GM23248 (cell line): Measurements from ENCODE around the gene CREB5. TPM values are rescaled to one million over a fixed set of nuclear protein-coding genes. Genes with fewer than 3 reads are reported as not detected.

Experiments
- DNase-seq: peaks from one replicate; pipeline ENCODE4 v3.0.0-alpha.2; 2015
- H2AFZ ChIP-seq: fragments of 200-600 bp; sonication (generic); 2 replicates; pipeline ENCODE4 v1.6.1; 2016; ENCODE audit warnings: antibody characterized with exemption
- H3F3A ChIP-seq: fragments of 200-600 bp; sonication (generic); 2 replicates; pipeline ENCODE4 v1.6.1; 2016; ENCODE audit warnings: mild to moderate bottlenecking, antibody characterized with exemption, mixed run types; ENCODE audit not compliant: insufficient read depth
- H3K27ac ChIP-seq: fragments of 200-600 bp; sonication (generic); 2 replicates; pipeline ENCODE4 v1.5.1; 2016; ENCODE audit warnings: mild to moderate bottlenecking
- H3K27me3 ChIP-seq: fragments of 200-600 bp; sonication (generic); replicated peaks from 2 replicates; pipeline ENCODE4 v1.6.1; 2016; ENCODE audit warnings: mild to moderate bottlenecking; ENCODE audit not compliant: insufficient read depth
- H3K36me3 ChIP-seq: fragments of 200-600 bp; sonication (generic); 2 replicates; pipeline ENCODE4 v1.6.1; 2016; ENCODE audit warnings: low read depth, mild to moderate bottlenecking
- H3K4me1 ChIP-seq: fragments of 200-600 bp; sonication (generic); 2 replicates; pipeline ENCODE4 v1.6.1; 2016; ENCODE audit warnings: mild to moderate bottlenecking; ENCODE audit not compliant: insufficient read depth
- H3K4me2 ChIP-seq: fragments of 200-600 bp; sonication (generic); one replicate; pipeline ENCODE4 v1.6.1; 2016; ENCODE audit warnings: mild to moderate bottlenecking; ENCODE audit not compliant: unreplicated experiment
- H3K4me3 ChIP-seq: fragments of 200-600 bp; sonication (generic); 2 replicates; pipeline ENCODE4 v1.5.1; 2016; ENCODE audit warnings: mild to moderate bottlenecking
- H3K79me2 ChIP-seq: fragments of 200-600 bp; sonication (generic); 2 replicates; pipeline ENCODE4 v1.6.1; 2016; ENCODE audit warnings: mild to moderate bottlenecking; ENCODE audit not compliant: insufficient read depth
- H3K9ac ChIP-seq: fragments of 200-600 bp; sonication (generic); 2 replicates; pipeline ENCODE4 v1.6.1; 2016; ENCODE audit warnings: mild to moderate bottlenecking
- H3K9me2 ChIP-seq: fragments of 200-600 bp; sonication (generic); 2 replicates; pipeline ENCODE4 v1.6.1; 2016; ENCODE audit warnings: mixed run types, mild to moderate bottlenecking, moderate library complexity; ENCODE audit not compliant: insufficient read depth
- H3K9me3 ChIP-seq: fragments of 200-600 bp; sonication (generic); one replicate; pipeline ENCODE4 v1.6.1; 2017; ENCODE audit warnings: low read depth
- H4K20me1 ChIP-seq: fragments of 200-600 bp; sonication (generic); 2 replicates; pipeline ENCODE4 v1.6.0; 2016; ENCODE audit not compliant: insufficient read depth
- EZH2 ChIP-seq: fragments of 200-600 bp; sonication (generic); IDR thresholded peaks from 2 replicates; pipeline ENCODE4 v1.6.1; 2018; ENCODE audit warnings: antibody characterized with exemption, mild to moderate bottlenecking; ENCODE audit not compliant: insufficient read depth, poor library complexity, severe bottlenecking
- EZH2phosphoT487 ChIP-seq: fragments of 200-600 bp; sonication (generic); IDR thresholded peaks from 2 replicates; pipeline ENCODE4 v1.6.1; 2018; ENCODE audit warnings: antibody characterized with exemption, moderate library complexity, mild to moderate bottlenecking, low read depth; ENCODE audit not compliant: insufficient read depth
- WGBS, 2 experiments: methylation state at CpG; one replicate each; pipeline ENCODE4 v1.1.6; 2015 to 2017; ENCODE audit warnings: low lambda C conversion rate in 2 of 2, low coverage in 1 of 2; ENCODE audit errors: missing lambda C conversion rate in 2 of 2; 5-methylcytosine and 5-hydroxymethylcytosine counted together
- in situ Hi-C: fragments of 300-500 bp; cut with MboI; formaldehyde crosslinking; loops from 2 replicates; pipeline ENCODE4 v1.15.0; 2020
- polyA plus RNA-seq: library from polyadenylated mRNA; unstranded; fragments of >200 nt; fragmentation: Nextera tagmentation; extraction: Ambion mirVana; gene quantifications from 2 replicates; pipeline ENCODE4 v1.2.1, GENCODE V29; 2016
- total RNA-seq: library from RNA; depleted of rRNA; stranded (reverse); fragments of >200 nt; shearing (Covaris generic); gene quantifications from 2 replicates; pipeline ENCODE4 v1.2.3, GENCODE V29; 2014

Gene CREB5
- total and polyA plus RNA-seq, 2 experiments from 2014 or later = 13.6 to 19.2 TPM

DNA sequence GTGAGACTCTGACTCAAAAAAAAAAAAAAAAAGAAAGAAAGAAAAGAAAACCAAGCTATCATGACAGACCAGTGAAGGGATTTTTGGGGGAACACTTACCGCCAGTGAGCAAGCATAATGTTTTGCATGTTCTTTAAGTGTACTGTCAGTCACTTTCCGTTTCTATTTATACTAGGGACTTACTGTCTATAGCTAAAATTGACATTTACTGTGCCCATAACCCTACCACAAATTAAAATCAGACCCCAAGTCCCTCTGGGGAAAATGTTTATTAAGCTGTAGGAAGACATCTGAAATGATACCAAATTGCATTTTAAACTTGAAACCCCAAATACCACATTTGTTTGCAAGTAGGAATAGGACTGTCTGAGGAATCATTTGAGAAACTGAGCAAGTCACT is 293.0 kb downstream of the CREB5 start:
- TF ChIP-seq EZH2 = no peak
- no peak for TF ChIP-seq EZH2phosphoT487
- in situ Hi-C loops = no loop called here
- no peak overlapping the region for H3K27ac ChIP-seq
- no peaks in the 10 kb centered on the region for H3K36me3 ChIP-seq
- H3F3A ChIP-seq = peaks cover 34% of the 10 kb centered on the region
- no peaks in the 10 kb centered on the region for H4K20me1 ChIP-seq
- H3K4me3 ChIP-seq = no peak overlapping the region
- 81 to 91% methylated on average over 2 of the region's 2 CpGs for WGBS, 2 experiments
- no peak overlapping the region for H3K9ac ChIP-seq
- no peak overlapping the region for H3K4me2 ChIP-seq
- DNase-seq = no peak
- no peaks in the 10 kb centered on the region for H3K27me3 ChIP-seq
- H3K9me2 ChIP-seq = no peaks in the 10 kb centered on the region
- H3K9me3 ChIP-seq = no peaks in the 10 kb centered on the region
- H2AFZ ChIP-seq = no peak overlapping the region
- H3K79me2 ChIP-seq = peaks cover 24% of the 10 kb centered on the region; the same call in 1 of the 2 replicates
- H3K4me1 ChIP-seq = peaks cover 52% of the 10 kb centered on the region

DNA sequence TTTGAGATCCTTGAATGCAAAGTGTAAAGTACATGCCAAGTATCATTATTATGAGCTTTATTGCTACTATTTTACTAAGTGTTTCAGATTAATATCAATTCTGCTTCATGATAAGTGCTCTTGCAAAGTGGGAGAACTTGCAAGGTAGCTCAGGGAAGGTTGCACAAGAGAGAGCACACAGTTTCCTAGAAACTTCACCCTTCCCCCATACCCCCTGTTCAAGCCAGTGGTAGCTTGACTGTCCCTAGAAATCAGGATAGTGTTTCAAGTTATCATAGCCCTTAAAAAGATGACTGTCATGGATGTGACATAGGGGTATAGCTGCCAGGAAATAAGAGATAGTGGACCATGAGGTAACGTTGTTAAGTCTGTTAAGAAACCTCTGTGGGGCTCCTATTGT is 294.3 kb downstream of the CREB5 start:
- Histone ChIP-seq H3K9me3 (no peaks in the 10 kb centered on the region), H3K79me2 (peaks cover 32% of the 10 kb centered on the region; the same call in 1 of the 2 replicates), H3K36me3 (no peaks in the 10 kb centered on the region), H3K27me3 (no peaks in the 10 kb centered on the region), H2AFZ (no peak overlapping the region), H4K20me1 (no peaks in the 10 kb centered on the region), H3K9me2 (no peaks in the 10 kb centered on the region), H3K27ac (no peak overlapping the region), H3F3A (peaks cover 34% of the 10 kb centered on the region), H3K4me2 (no peak overlapping the region), H3K9ac (no peak overlapping the region), H3K4me3 (no peak overlapping the region), H3K4me1 (peaks cover 40% of the 10 kb centered on the region)
- TF ChIP-seq EZH2phosphoT487 (no peak), EZH2 (no peak)
- in situ Hi-C loops = no loop called here
- WGBS, 2 experiments = 69 to 89% methylated on average over 1 of the region's 1 CpG
- DNase-seq = no peak

DNA sequence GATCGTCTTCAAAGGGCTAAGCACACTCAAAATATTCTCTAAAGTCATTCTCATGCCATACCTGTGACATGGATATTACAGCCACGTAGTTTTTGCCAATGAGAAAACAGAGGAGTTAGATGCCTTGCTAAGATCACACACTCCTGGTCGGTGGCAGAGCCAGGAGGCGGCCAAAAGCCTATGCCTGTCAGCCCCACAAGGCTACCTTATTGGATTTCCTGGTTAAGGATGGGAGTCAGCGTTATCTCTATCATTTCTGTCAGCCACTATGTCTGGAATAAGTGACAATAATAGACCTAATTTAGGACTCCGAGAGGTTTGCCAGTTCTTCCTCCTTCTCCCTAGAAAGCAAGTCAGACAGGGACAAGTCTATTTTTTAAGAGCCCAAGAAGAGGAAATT is 295.0 kb downstream of the CREB5 start:
- Histone ChIP-seq H3K36me3 (no peaks in the 10 kb centered on the region), H3K27me3 (no peaks in the 10 kb centered on the region), H3K4me2 (peak overlapping the region; percentile 83), H3K9me3 (no peaks in the 10 kb centered on the region), H3F3A (peaks cover 34% of the 10 kb centered on the region), H3K4me3 (peak overlapping the region; percentile 72), H3K9ac (peak overlapping the region; percentile 71), H2AFZ (peak overlapping the region; percentile 74; the same call in 1 of the 2 replicates), H3K79me2 (peaks cover 32% of the 10 kb centered on the region; the same call in 1 of the 2 replicates), H3K4me1 (peaks cover 33% of the 10 kb centered on the region), H3K9me2 (no peaks in the 10 kb centered on the region), H3K27ac (peak overlapping the region; percentile 83), H4K20me1 (no peaks in the 10 kb centered on the region)
- in situ Hi-C loops = no loop called here
- TF ChIP-seq EZH2 (no peak), EZH2phosphoT487 (no peak)
- 47 to 52% methylated on average over 6 of the region's 6 CpGs for WGBS, 2 experiments
- no peak for DNase-seq

DNA sequence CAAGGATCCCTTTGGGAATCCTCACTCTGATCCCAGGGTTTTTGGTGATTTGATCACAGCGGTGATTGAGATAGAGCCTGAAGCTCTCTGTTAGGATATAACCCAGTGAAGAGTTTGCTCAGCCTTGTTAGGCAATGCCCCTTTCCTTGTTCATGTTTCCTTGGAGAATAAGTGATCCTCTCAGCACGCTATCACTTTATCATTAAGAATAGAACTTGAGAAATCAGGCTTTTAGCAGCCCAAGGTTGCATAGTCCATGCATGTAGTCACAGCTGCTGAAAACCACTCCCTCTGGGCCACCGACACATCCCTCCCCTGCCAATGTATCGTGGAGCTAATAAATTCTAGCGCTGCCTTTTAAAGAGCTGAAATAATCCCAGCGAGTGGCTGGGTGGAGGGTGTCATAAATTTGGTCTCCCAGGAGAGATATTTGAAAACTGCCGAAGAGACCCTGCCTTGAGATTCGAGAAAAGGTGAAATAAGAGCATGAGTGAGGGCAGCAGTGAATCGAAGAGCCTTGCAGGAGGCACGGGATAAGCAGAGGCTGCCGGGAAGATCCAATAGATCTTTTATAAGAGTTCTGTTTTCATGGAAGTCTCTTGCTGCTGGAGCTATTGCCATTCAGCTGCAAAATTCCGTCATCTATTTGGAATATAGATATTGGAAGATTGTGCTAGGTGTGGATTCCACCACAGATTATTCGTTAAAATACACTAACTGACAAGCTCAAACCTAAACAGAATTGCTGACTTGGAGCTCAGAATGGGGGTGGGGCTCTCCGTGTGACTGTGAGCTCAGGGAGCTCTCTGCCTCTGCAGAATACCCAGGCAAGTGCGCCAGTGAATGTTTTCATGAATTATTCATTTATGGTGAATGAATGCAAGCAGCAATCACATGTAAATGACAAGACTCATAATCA is 296.0 kb downstream of the CREB5 start:
- no peaks in the 10 kb centered on the region for H3K9me2 ChIP-seq
- TF ChIP-seq EZH2 = no peak
- TF ChIP-seq EZH2phosphoT487 = no peak
- peaks cover 34% of the 10 kb centered on the region for H3F3A ChIP-seq
- no peaks in the 10 kb centered on the region for H3K9me3 ChIP-seq
- peak overlapping the region; percentile 83 for H3K4me2 ChIP-seq
- WGBS, 2 experiments = 0 to 2% methylated on average over 15 of the region's 15 CpGs
- in situ Hi-C loops = no loop called here
- no peaks in the 10 kb centered on the region for H3K36me3 ChIP-seq
- H3K79me2 ChIP-seq = peaks cover 28% of the 10 kb centered on the region; the same call in 1 of the 2 replicates
- DNase-seq = peak; percentile 96
- peak overlapping the region; percentile 83 for H3K27ac ChIP-seq
- H4K20me1 ChIP-seq = no peaks in the 10 kb centered on the region
- H2AFZ ChIP-seq = peak overlapping the region; percentile 74
- peak overlapping the region; percentile 71 for H3K9ac ChIP-seq
- peaks cover 33% of the 10 kb centered on the region for H3K4me1 ChIP-seq
- peak overlapping the region; percentile 72 for H3K4me3 ChIP-seq
- no peaks in the 10 kb centered on the region for H3K27me3 ChIP-seq
